IPS-NIHi7 (cell line): ENCODE results near the gene VPS45.
"Not testable (repeated sequence)": the region's sequence is repeated elsewhere in the genome, so short reads cannot be mapped to it uniquely, and the experiment has no call there.

Experiments
- DNase-seq: peaks from one replicate; pipeline ENCODE4 v3.0.0; 2012; ENCODE audit warnings: mixed read lengths; ENCODE audit errors: extremely low spot score

The VPS45 gene

GRCh38 chr1:150127868-150128267, 60.3 kb downstream of the VPS45 start:
- DNase-seq = no peak

- DNase-seq = no peak
Measured at GRCh38 chr1:150132372-150132771, 64.8 kb downstream of the VPS45 start.

GRCh38 chr1:150134537-150134936, 67.0 kb downstream of the VPS45 start:
- no peak for DNase-seq

- not testable (repeated sequence) for DNase-seq
Measured at GRCh38 chr1:150135400-150135799, 67.8 kb downstream of the VPS45 start.

GRCh38 chr1:150138044-150138443, 70.5 kb downstream of the VPS45 start:
- no peak for DNase-seq

- DNase-seq = no peak
Measured at GRCh38 chr1:150141452-150141851, 73.9 kb downstream of the VPS45 start.

GRCh38 chr1:150142083-150142482, 74.5 kb downstream of the VPS45 start:
- DNase-seq = no peak

GRCh38 chr1:150144606-150145005, 77.0 kb downstream of the VPS45 start:
- no peak for DNase-seq

GRCh38 chr1:150146016-150146415, 78.4 kb downstream of the VPS45 start:
- not testable (repeated sequence) for DNase-seq

GRCh38 chr1:150146849-150147542, 79.4 kb downstream of the VPS45 start:
- DNase-seq = no peak

GRCh38 chr1:150148837-150149270, 81.3 kb downstream of the VPS45 start:
- no peak for DNase-seq

- peak; percentile 69 for DNase-seq
Measured at GRCh38 chr1:150149271-150150132, 81.9 kb downstream of the VPS45 start, which contains the start of gene PLEKHO1. Gene PLEKHO1, plus strand, starts transcription at chr1:150149916. Its CDS starts 342 bp downstream, at chr1:150150258.

GRCh38 chr1:150150133-150151021, 82.8 kb downstream of the VPS45 start:
- DNase-seq = peak; percentile 30

GRCh38 chr1:150151291-150152181, 84.0 kb downstream of the VPS45 start:
- no peak for DNase-seq

- no peak for DNase-seq
Measured at GRCh38 chr1:150152182-150152536, 84.6 kb downstream of the VPS45 start.

GRCh38 chr1:150152772-150153456, 85.3 kb downstream of the VPS45 start:
- DNase-seq = no peak

- DNase-seq = no peak
Measured at GRCh38 chr1:150154143-150154542, 86.6 kb downstream of the VPS45 start.

GRCh38 chr1:150155413-150156071, 88.0 kb downstream of the VPS45 start:
- no peak for DNase-seq

GRCh38 chr1:150156868-150157603, 89.5 kb downstream of the VPS45 start:
- DNase-seq = no peak
